HG02759 (cell line): ENCODE measurements around the gene SERPIND1.
"Not testable (repeated sequence)": the region's sequence is repeated elsewhere in the genome, so short reads cannot be mapped to it uniquely, and the experiment has no call there.

Source experiments
- ATAC-seq: cut with Tn5 transposase; IDR thresholded peaks from one replicate; pipeline ENCODE4 v1.9.1; 2021; ENCODE audit warnings: mild to moderate bottlenecking, moderate library complexity; ENCODE audit not compliant: unreplicated experiment

The SERPIND1 gene

DNA sequence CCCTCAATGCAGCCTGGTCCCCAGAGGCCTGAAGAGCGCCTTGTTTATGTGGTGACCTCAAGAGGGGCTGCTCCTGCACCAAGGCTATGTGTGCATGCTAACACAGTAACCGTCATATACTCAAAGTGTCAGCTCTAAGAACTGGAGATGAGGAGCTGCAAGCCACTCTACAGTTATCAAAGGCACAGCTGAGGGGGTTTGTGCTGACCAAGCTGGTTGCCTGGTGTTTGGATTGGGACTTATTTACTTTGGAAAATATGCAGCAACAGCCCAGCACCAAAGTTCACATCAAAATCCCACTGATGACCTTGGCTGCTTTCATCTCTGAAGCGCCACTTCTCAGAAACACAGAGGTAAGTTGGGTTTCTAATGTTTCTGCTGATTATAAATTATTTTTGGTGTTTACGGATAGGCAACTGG is at the start of gene SERPIND1:
SERPIND1 (plus strand) TSS at position 321 of the 420 bp plus-strand sequence. CDS start 5,200 bp downstream, outside the sequence.
- no peak for ATAC-seq

DNA sequence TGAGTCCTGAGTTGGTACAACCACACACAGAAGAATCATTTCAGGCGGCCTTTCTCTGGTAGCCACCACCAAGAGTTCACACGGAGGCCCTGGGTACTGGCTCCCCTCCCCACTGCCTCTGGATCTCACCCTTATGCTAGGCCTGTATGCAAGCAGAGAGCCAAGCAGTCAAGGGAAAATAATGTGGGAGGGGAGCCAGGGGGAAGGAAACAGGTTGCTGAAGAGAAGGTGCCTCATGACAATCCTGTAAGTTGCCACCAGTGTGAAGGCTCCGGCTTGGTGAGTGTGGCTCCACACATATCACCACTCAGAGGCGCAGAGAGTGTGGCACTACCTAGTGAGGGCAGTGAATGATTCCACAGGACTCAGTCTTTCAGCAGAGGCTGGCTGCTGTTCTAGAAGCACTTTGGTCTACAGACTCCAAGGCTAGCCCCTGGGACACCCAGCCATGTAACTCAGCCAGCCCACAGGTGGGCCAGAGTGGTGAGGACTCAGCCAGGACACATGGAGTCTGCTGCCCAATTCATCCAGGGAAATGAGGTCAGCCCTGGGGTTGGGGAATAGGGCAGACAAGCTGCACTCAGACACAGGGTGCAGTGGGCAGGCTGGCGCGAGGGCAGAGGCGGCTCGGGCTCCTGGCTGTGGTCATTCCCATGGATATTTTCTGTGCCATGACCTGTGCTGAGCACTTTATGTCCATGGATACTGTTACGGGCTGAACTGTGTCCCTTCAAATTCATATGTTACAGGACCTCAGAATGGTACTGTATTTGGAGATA is 49.0 kb upstream of the SERPIND1 start:
- no peak for ATAC-seq

- ATAC-seq = no peak
Observed at GRCh38 chr22:20725987-20726558, 47.8 kb upstream of the SERPIND1 start.

GRCh38 chr22:20727118-20728015 is 46.5 kb upstream of the SERPIND1 start:
- ATAC-seq = no peak

DNA sequence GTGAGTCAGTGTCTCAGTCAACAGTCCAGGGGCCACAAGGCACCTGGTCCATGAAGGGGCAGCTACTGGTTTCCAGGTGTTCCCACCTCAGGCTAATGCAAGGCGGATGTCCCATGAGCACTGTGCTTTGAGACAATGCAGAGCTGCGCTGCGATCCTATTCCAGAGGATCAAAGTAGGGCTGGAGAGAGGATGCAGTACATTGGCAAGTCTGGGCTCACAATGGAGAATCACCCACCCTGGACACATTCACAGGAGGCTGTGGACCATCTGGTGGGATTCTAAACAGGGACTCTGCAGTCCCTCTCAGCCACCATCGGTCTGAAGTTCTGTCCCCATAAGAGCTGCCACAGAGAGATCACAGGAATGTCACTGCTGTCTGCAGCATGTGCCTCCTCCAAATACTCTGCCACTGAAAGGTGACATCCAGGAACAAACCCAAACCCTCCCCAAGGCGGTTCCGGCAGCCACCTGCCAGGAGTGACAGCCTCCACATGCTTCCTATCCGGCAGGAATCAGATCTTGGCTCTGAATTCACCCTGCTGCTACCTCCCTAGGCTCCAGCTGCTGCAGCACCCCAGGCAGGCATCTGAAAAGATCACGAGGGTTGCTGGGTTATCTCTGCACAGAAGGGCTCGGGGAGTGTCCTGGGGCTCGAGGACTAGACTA is 45.3 kb upstream of the SERPIND1 start:
- no peak for ATAC-seq

DNA sequence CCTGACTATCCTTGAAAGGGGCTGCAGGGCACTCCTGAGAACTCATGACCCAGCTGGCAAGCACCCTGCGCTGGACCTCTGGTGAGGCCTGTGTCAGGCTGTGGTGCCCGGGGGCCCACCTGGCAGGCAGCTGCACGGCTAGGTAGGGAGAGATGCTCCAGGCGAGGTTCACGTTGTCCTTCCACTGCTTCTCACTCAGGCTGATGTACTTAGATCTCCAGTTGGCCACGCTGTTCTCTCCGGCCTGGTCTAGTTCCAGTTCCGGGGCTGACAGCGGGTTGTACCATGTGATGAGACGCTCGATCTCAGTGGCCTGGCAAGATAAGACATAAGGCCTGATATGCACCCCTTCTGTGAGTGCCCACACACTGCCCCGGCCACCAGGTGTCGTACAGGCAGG is 44.7 kb upstream of the SERPIND1 start:
- no peak for ATAC-seq

GRCh38 chr22:20732431-20732830 is 41.5 kb upstream of the SERPIND1 start:
- ATAC-seq = not testable (repeated sequence)

- not testable (repeated sequence) for ATAC-seq
Observed at GRCh38 chr22:20735356-20736162, 38.4 kb upstream of the SERPIND1 start.

- ATAC-seq = not testable (repeated sequence)
Observed at GRCh38 chr22:20736891-20737290, 37.0 kb upstream of the SERPIND1 start.

- no peak for ATAC-seq
Observed at GRCh38 chr22:20738394-20739089, 35.4 kb upstream of the SERPIND1 start.

DNA sequence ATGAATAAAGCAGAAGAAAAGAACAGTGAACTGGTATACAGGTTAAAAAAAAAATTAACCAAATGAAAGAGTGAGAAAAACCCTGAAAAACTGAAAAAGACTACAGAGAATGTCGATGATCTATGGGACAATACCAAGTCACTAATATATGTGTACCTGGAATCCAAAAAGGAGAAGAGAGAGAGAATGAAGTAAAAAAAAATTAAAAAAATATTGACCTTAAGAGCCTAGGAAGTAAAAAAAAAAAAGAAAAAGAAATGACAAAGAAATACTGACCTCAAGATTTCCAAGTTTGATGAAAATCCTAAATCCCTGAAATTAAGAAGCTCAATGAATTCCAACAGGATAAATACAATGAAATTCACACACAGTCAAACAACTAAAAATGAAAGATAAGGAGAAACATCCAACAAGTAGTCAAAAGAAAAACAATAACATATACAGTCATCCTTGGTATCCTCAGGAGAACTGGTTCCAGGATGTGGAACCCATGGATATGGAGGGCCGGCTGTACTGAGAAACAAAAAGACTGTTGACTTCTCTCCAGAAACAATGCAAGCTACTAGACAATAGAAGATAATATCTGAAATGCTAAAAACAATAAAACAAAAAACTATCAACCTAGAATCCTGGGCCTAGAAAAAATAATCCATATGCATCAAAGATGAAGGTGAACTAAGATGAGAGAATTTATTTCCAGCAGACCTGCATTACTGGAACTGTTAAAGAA is 33.5 kb upstream of the SERPIND1 start:
- no peak for ATAC-seq

GRCh38 chr22:20741008-20741633 is 32.8 kb upstream of the SERPIND1 start:
- ATAC-seq = no peak

- no peak for ATAC-seq
Observed at GRCh38 chr22:20741634-20742581, 32.0 kb upstream of the SERPIND1 start.

DNA sequence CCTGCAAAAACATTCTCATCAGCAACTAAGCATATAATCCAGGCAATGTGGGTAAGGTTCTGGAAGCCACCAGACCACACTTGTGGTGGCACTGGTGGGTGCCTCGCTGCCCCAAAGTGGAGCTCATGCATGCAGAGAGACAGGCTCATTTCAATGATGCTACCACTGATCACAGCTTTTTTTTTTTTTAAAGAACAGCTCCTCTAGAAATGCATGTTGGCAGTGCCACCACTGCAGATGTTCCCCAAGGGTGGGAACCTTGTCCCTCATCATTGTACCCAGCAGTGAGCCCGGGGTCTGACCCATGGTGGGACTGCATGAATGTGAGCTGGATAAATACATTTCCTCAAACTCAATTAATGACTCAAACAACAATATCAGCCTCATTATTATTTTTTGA is 31.1 kb upstream of the SERPIND1 start:
- no peak for ATAC-seq

GRCh38 chr22:20744456-20744855 is 29.5 kb upstream of the SERPIND1 start:
- ATAC-seq = no peak

GRCh38 chr22:20745119-20745518 is 28.8 kb upstream of the SERPIND1 start:
- ATAC-seq = no peak
